ENCODE data around the gene RMND5B. TPM values are rescaled to one million over a fixed set of nuclear protein-coding genes. Genes with fewer than 3 reads are reported as not detected.

RMND5B gene, protein sequence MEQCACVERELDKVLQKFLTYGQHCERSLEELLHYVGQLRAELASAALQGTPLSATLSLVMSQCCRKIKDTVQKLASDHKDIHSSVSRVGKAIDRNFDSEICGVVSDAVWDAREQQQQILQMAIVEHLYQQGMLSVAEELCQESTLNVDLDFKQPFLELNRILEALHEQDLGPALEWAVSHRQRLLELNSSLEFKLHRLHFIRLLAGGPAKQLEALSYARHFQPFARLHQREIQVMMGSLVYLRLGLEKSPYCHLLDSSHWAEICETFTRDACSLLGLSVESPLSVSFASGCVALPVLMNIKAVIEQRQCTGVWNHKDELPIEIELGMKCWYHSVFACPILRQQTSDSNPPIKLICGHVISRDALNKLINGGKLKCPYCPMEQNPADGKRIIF
- total RNA-seq (2021) (37.0 and 38.0 TPM in 2 replicates), Bru-seq, nascent RNA (percentile 68 among the genes with signal in this experiment), BruChase-seq, experiment 1, labeled RNA remaining after a 2-hour chase (percentile 69 among the genes with signal in this experiment), BruChase-seq, experiment 2, labeled RNA remaining after a 6-hour chase (percentile 76 among the genes with signal in this experiment)
- long read RNA-seq, transcript RMND5B-201 (11 exons, 1,929 nt): major isoform, 16 of 60 reads
- long read RNA-seq, partial matches to known transcripts: 24 of 60 reads
- long read RNA-seq, other reads (novel, unspliced or antisense): 18 of 60 reads

DNA sequence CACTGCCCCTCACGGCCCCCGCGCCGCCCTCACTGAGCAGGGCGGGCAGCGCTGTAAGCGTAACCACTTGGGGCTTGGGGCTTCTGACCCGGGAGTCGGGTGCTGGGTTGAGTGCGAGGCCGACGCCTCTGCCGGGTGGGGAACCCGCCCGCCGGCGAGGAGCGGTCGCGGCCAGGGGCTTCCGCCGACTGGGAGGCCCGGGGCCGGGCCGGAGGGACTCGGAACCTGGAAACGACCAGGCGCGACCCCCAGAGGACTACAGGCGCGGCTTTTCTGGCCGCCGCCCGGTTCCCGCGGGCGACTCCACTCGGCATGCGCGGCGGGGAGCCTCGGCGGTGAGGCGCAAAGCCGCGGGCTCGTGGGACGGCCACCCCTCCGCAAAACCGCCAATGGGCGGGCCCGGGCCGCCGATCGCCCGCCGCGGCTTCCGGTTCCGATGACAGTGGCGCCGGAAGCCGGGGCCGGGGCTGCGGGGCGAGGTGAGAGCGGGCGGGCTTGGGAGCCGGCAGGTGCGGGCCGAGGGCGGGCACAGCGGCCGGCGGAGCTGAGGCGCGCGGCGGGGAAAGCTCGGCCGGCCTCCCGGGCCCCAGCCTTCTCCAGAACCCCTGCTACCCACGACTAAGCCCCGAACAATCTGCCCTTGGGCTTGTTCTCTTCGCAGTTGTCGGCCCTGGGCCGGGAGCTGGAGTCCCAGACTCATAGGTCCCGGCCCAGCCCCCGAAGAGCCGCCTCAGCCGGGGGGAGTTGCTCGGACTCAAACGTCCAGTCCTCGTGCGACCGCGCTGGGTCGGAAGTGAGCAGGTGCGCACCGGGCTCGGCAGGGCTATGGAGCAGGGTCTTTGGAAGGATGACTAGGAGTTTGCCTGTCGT, at the start of gene RMND5B:
Gene RMND5B, plus strand, starts transcription at position 439 of the 870 bp plus-strand sequence. CDS start 7,106 bp downstream, outside the sequence.
- ChIA-PET CTCF (no interaction called here), POLR2A (ENCODE audit: low non-redundant PET) (no interaction called here)
- H3K4me3 ChIP-seq (ENCODE audit: low read depth, low read length, poor library complexity, severe bottlenecking): peak within 1 kb of the TSS; percentile 75
- H3K4me1 ChIP-seq (ENCODE audit: insufficient read depth, low read length, poor library complexity, severe bottlenecking): no peaks in the 10 kb centered on the region
- peaks cover 4% of the 10 kb centered on the region for H3K36me3 ChIP-seq (ENCODE audit: insufficient read depth, low read length, poor library complexity, severe bottlenecking)
- peak within 1 kb of the TSS; percentile 90 for H3K27ac ChIP-seq (ENCODE audit: low read depth, low read length, poor library complexity, severe bottlenecking)
- H3K27me3 ChIP-seq (replicated peaks; ENCODE audit: insufficient read depth, low read depth, low read length, poor library complexity): no peaks in the 10 kb centered on the region
- no peaks in the 10 kb centered on the region for H3K9me3 ChIP-seq (ENCODE audit: low read depth, low read length, poor library complexity, severe bottlenecking)
- DNase-seq (ENCODE audit: low spot score): peak; percentile 84
- intact Hi-C loops (cut with micrococcal nuclease; ENCODE audit: unreplicated experiment): no loop called here
- TF ChIP-seq EZH2 (IDR thresholded peaks at IDR 0.05; ENCODE audit: borderline replicate concordance, low read depth, low read length, poor library complexity, severe bottlenecking) (no peak), CTCF (conservative IDR thresholded peaks at IDR 0.05; ENCODE audit: low read depth, low read length) (no peak)
- no TSS peak for BruUV-seq (replicated peaks)

DNA sequence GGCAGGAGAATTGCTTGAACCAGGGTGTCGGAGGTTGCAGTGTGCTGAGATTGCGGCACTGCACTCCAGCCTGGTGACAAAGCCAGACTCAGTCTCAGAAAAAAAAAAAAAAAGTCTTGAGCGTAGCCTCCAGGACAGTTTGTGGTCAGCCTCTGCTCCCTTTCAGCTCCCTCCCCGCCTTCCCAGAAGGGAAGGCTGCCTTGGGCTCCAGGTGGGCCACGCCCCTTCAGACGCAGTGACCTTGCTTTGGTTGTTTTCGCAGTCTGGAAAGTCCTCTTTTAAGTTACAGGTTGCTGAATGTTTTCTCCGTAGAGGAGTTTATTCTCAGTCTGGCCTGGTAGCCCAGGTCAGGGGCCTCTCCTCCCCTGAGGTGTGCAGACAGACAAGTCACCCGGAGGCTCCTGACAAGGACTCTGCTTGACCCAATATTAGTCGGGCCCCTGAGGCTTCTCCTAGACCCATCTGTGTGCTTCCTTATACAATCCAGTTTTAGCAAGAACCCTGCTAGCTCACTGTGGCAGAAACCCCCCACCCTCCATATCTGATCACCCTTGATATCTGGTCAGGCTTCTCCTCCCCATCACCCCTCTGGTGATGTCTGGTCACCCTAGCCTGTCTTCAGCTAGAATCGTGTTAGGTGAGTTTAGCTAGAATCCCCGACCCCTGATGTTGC, 49.1 kb upstream of the RMND5B start:
- Histone ChIP-seq H3K27me3 (replicated peaks; ENCODE audit: insufficient read depth, low read depth, low read length, poor library complexity) (no peaks in the 10 kb centered on the region), H3K4me1 (ENCODE audit: insufficient read depth, low read length, poor library complexity, severe bottlenecking) (no peaks in the 10 kb centered on the region), H3K36me3 (ENCODE audit: insufficient read depth, low read length, poor library complexity, severe bottlenecking) (no peaks in the 10 kb centered on the region), H3K4me3 (ENCODE audit: low read depth, low read length, poor library complexity, severe bottlenecking) (no peak overlapping the region), H3K9me3 (ENCODE audit: low read depth, low read length, poor library complexity, severe bottlenecking) (no peaks in the 10 kb centered on the region), H3K27ac (ENCODE audit: low read depth, low read length, poor library complexity, severe bottlenecking) (no peak overlapping the region)
- intact Hi-C loops (cut with micrococcal nuclease; ENCODE audit: unreplicated experiment): no loop called here
- TF ChIP-seq EZH2 (IDR thresholded peaks at IDR 0.05; ENCODE audit: borderline replicate concordance, low read depth, low read length, poor library complexity, severe bottlenecking): no peak
- TF ChIP-seq CTCF (conservative IDR thresholded peaks at IDR 0.05; ENCODE audit: low read depth, low read length): no peak
- no TSS peak for BruUV-seq (replicated peaks)
- CTCF ChIA-PET: no interaction called here
- no peak for DNase-seq (ENCODE audit: low spot score)
- POLR2A ChIA-PET (ENCODE audit: low non-redundant PET): no interaction called here

- CTCF ChIA-PET: no interaction called here
- no peak for DNase-seq (ENCODE audit: low spot score)
- H3K36me3 ChIP-seq (ENCODE audit: insufficient read depth, low read length, poor library complexity, severe bottlenecking): no peaks in the 10 kb centered on the region
- no TSS peak for BruUV-seq (replicated peaks)
- no peak overlapping the region for H3K27ac ChIP-seq (ENCODE audit: low read depth, low read length, poor library complexity, severe bottlenecking)
- TF ChIP-seq CTCF (conservative IDR thresholded peaks at IDR 0.05; ENCODE audit: low read depth, low read length): no peak
- no peak for TF ChIP-seq EZH2 (IDR thresholded peaks at IDR 0.05; ENCODE audit: borderline replicate concordance, low read depth, low read length, poor library complexity, severe bottlenecking)
- H3K4me3 ChIP-seq (ENCODE audit: low read depth, low read length, poor library complexity, severe bottlenecking): no peak overlapping the region
- no peaks in the 10 kb centered on the region for H3K9me3 ChIP-seq (ENCODE audit: low read depth, low read length, poor library complexity, severe bottlenecking)
- no peaks in the 10 kb centered on the region for H3K4me1 ChIP-seq (ENCODE audit: insufficient read depth, low read length, poor library complexity, severe bottlenecking)
- H3K27me3 ChIP-seq (replicated peaks; ENCODE audit: insufficient read depth, low read depth, low read length, poor library complexity): no peaks in the 10 kb centered on the region
- intact Hi-C loops (cut with micrococcal nuclease; ENCODE audit: unreplicated experiment): no loop called here
- POLR2A ChIA-PET (ENCODE audit: low non-redundant PET): no interaction called here
Measured at GRCh38 chr5:178083922-178084321, 46.9 kb upstream of the RMND5B start.
